ENCODE results near the gene CHST11. TPM values are rescaled to one million over a fixed set of nuclear protein-coding genes. Genes with fewer than 3 reads are reported as not detected.

CHST11 gene
- total and polyA plus RNA-seq, 9 of the 15 experiments (the other 6 are each of a cell fraction or from before 2014, with no cell fraction given): 2.3 to 38.7 (median 15.0) TPM

- in situ Hi-C loops (cut with MboI): no loop called here
- 42% methylated on average over 5 of the region's 5 CpGs for WGBS (ENCODE audit: insufficient coverage, low coverage, missing lambda C conversion rate)
- H3K36me3 ChIP-seq (ENCODE audit: control insufficient read depth, insufficient read depth, low read length): peaks cover 17% of the 10 kb centered on the region; the same call in 2 of the 3 replicates
- intact Hi-C loops (cut with micrococcal nuclease): loop anchor here (2.0 kb wide), 1 partner anchor 38 kb away; the partner anchor contains the start of gene CHST11
- POLR2A ChIA-PET: interaction anchor here (0.6 to 2.5 kb wide), 4 partner anchors 8 to 56 kb away, joined by 3 to 6 read pairs (median 4); no protein-coding TSS in a partner anchor
- ATAC-seq (no peak), DNase-seq (ENCODE audit: extremely low read depth in 1 of 4, low spot score in 3 of 4) (no peak), FAIRE-seq (no peak)
- H3K9me1 ChIP-seq (ENCODE audit: control insufficient read depth, insufficient read depth, low read length): no peaks in the 10 kb centered on the region
- H3K79me2 ChIP-seq (ENCODE audit: control insufficient read depth, insufficient read depth, low read length): peaks cover 72% of the 10 kb centered on the region
- peak overlapping the region; percentile 56 for H2AFZ ChIP-seq (ENCODE audit: low read depth, low read length)
- CTCF ChIA-PET (ENCODE audit: low intra/inter-chr PET ratio): no interaction called here
- peaks cover 8 to 57% of the 10 kb centered on the region in 2 experiments; a peak in 4 of 5 replicates for H3K4me1 ChIP-seq (replicated peaks in 1 of 2; ENCODE audit: control insufficient read depth in 2 of 2, insufficient read depth in 2 of 2, low read length in 2 of 2)
- peak overlapping the region; percentile 69 for H3K27ac ChIP-seq (ENCODE audit: extremely low read depth, low read depth, low read length)
- H3K27me3 ChIP-seq (ENCODE audit: control insufficient read depth in 2 of 2, insufficient read depth in 2 of 2, low read length in 2 of 2): no peaks in the 10 kb centered on the region
- peak overlapping the region in 1 of 2 experiments; percentile 23; a peak in 2 of 4 replicates for H3K9ac ChIP-seq (ENCODE audit: insufficient read depth in 1 of 2, low read depth in 2 of 2, low read length in 2 of 2)
- peak overlapping the region; percentile 60 for H3K4me2 ChIP-seq (ENCODE audit: insufficient read depth, low read length)
- no peak overlapping the region for H3K4me3 ChIP-seq
- H4K20me1 ChIP-seq (replicated peaks; ENCODE audit: control insufficient read depth, insufficient read depth, low read length): no peaks in the 10 kb centered on the region
- H3K9me3 ChIP-seq (replicated peaks; ENCODE audit: control insufficient read depth, insufficient read depth, low read depth, low read length): no peaks in the 10 kb centered on the region
- no TSS peak for BruUV-seq (replicated peaks)
- no peak for TF ChIP-seq LARP7 (IDR thresholded peaks at IDR 0.05)
- peak; percentile 89 for TF ChIP-seq CEBPB (tag; IDR thresholded peaks at IDR 0.05)
- TF ChIP-seq, protein P1, sequence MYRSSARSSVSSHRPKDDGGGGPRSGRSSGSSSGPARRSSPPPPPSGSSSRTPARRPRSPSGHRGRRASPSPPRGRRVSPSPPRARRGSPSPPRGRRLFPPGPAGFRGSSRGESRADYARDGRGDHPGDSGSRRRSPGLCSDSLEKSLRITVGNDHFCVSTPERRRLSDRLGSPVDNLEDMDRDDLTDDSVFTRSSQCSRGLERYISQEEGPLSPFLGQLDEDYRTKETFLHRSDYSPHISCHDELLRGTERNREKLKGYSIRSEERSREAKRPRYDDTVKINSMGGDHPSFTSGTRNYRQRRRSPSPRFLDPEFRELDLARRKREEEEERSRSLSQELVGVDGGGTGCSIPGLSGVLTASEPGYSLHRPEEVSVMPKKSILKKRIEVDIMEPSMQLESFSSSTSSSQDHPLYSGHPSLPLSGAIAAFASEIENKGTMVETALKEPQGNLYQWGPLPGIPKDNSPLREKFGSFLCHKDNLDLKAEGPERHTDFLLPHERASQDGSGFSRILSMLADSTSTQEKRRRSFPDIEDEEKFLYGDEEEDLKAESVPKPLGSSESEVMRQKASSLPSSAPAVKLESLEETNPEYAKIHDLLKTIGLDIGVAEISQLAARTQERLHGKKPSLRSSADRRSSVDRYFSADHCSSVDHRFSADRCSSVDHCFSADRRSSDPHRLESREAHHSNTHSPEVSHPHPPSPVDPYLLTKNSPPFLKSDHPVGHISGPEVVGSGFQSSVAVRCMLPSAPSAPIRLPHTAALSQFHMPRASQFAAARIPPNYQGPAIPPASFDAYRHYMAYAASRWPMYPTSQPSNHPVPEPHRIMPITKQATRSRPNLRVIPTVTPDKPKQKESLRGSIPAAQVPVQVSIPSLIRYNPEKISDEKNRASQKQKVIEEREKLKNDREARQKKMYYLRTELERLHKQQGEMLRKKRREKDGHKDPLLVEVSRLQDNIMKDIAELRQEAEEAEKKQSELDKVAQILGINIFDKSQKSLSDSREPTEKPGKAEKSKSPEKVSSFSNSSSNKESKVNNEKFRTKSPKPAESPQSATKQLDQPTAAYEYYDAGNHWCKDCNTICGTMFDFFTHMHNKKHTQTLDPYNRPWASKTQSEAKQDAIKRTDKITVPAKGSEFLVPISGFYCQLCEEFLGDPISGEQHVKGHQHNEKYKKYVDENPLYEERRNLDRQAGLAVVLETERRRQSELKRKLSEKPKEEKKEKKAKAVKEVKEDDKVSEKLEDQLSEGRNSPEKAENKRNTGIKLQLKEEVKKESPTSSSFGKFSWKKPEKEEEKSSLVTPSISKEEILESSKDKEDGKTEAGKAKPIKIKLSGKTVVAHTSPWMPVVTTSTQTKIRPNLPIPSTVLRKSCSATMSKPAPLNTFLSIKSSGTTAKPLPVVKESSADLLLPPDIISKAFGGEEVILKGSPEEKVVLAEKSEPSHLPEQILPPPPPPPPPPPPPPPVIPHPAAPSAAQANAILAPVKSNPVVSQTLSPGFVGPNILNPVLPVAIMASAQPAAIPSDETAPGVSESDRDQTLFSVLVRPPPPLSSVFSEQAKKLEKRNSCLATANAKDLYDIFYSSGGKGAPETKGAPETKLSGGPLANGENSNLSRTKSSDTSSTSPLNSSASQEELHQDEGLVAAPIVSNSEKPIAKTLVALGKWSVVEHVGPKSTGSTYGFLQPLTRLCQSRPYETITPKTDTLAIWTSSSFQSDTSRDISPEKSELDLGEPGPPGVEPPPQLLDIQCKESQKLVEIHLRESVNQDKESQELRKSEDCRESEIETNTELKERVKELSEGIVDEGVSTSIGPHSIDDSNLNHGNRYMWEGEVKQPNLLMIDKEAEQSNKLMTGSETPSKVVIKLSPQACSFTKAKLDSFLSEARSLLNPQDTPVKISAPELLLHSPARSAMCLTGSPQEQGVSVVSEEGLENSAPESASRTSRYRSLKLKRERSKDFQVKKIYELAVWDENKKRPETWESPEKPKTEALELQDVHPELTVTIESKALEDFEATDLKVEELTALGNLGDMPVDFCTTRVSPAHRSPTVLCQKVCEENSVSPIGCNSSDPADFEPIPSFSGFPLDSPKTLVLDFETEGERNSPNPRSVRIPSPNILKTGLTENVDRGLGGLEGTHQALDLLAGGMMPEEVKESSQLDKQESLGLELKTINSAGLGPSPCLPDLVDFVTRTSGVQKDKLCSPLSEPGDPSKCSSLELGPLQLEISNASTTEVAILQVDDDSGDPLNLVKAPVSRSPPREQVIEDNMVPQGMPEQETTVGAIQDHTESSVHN (IDR thresholded peaks at IDR 0.05; ENCODE audit: borderline replicate concordance in 1 of 2, low read depth in 1 of 2): no peak
- no peak for TF ChIP-seq ZNF644 (tag; IDR thresholded peaks at IDR 0.05; ENCODE audit: low read depth)
- TF ChIP-seq, protein P2, sequence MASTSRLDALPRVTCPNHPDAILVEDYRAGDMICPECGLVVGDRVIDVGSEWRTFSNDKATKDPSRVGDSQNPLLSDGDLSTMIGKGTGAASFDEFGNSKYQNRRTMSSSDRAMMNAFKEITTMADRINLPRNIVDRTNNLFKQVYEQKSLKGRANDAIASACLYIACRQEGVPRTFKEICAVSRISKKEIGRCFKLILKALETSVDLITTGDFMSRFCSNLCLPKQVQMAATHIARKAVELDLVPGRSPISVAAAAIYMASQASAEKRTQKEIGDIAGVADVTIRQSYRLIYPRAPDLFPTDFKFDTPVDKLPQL (IDR thresholded peaks at IDR 0.05; ENCODE audit: extremely low read depth, insufficient read length): no peak
- TF ChIP-seq NR2C2 (CRISPR knock-in tag; IDR thresholded peaks at IDR 0.05): no peak
- peak; percentile 4; the same call in 1 of the 2 replicates for TF ChIP-seq NR2C2 (tag; IDR thresholded peaks at IDR 0.05)
- no peak for TF ChIP-seq NONO (IDR thresholded peaks at IDR 0.05; ENCODE audit: low read depth in 2 of 2, low read length in 1 of 2)
- no peak for TF ChIP-seq NR2C1 (IDR thresholded peaks at IDR 0.05)
- no peak for TF ChIP-seq NR2C1 (tag; IDR thresholded peaks at IDR 0.05)
- no peak for TF ChIP-seq POLR2AphosphoS2 (IDR thresholded peaks at IDR 0.05; ENCODE audit: low read length)
- TF ChIP-seq ZNF717 (CRISPR knock-in tag; IDR thresholded peaks at IDR 0.05): no peak
- TF ChIP-seq, protein P3, sequence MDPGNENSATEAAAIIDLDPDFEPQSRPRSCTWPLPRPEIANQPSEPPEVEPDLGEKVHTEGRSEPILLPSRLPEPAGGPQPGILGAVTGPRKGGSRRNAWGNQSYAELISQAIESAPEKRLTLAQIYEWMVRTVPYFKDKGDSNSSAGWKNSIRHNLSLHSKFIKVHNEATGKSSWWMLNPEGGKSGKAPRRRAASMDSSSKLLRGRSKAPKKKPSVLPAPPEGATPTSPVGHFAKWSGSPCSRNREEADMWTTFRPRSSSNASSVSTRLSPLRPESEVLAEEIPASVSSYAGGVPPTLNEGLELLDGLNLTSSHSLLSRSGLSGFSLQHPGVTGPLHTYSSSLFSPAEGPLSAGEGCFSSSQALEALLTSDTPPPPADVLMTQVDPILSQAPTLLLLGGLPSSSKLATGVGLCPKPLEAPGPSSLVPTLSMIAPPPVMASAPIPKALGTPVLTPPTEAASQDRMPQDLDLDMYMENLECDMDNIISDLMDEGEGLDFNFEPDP (CRISPR knock-in tag; IDR thresholded peaks at IDR 0.05): no peak
Observed at GRCh38 chr12:104494793-104495158, 38.0 kb downstream of the CHST11 start.
